ENCODE measurements around the gene COX7A2.

Gene COX7A2

DNA sequence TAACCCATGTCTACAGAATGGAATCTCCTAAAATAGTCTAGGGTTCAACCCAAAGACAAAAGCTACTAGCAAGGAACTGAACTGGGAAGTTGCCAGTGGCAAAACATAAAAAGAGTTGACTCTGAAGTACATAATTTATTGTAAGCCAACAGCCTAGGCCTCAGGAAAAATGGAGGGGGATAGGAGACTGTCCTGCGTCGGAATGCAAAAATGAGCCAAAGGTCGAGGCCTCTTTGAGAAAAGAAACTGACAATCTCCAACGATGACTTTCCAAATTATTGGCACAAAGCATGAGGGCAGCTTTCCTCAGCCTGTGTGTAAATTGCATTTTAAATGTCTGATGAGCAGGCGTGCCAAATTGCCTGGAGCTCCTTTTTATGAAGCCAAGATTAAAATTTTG, 39.9 kb downstream of the COX7A2 start:
- Mint-ChIP-seq H3K4me1 (ENCODE audit: low read depth) (peaks cover 52% of the 10 kb centered on the region), H3K27ac (no peak overlapping the region), H3K4me3 (no peak overlapping the region), H3K9me3 (no peaks in the 10 kb centered on the region), H3K27me3 (peaks cover 86% of the 10 kb centered on the region), H3K36me3 (ENCODE audit: low read depth) (no peaks in the 10 kb centered on the region)

DNA sequence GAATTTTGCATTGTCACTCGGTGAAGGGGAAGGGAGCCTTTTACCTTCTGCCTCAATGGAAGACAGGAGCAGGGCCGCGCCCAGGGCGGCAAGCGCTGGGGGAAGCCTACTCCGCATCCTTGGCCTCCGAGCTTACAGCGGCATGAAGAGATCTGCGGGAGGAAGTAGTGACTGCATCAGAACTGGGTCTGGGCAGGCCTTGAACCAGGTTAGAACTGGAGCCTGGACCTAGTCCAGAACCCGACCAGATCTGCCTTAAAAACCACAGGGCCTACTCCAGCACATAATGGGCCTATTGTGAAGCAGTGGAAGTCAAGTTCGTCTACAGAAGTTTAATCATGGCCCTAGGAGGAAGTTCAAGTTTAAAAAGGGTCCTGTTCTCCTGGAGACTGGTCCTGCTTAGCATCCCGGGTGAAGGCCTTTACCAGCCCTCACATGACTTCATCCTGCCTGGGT, 40.9 kb downstream of the COX7A2 start:
- Mint-ChIP-seq H3K4me3 (no peak overlapping the region), H3K36me3 (ENCODE audit: low read depth) (no peaks in the 10 kb centered on the region), H3K27me3 (peaks cover 80% of the 10 kb centered on the region), H3K9me3 (no peaks in the 10 kb centered on the region), H3K4me1 (ENCODE audit: low read depth) (peaks cover 42% of the 10 kb centered on the region), H3K27ac (no peak overlapping the region)

DNA sequence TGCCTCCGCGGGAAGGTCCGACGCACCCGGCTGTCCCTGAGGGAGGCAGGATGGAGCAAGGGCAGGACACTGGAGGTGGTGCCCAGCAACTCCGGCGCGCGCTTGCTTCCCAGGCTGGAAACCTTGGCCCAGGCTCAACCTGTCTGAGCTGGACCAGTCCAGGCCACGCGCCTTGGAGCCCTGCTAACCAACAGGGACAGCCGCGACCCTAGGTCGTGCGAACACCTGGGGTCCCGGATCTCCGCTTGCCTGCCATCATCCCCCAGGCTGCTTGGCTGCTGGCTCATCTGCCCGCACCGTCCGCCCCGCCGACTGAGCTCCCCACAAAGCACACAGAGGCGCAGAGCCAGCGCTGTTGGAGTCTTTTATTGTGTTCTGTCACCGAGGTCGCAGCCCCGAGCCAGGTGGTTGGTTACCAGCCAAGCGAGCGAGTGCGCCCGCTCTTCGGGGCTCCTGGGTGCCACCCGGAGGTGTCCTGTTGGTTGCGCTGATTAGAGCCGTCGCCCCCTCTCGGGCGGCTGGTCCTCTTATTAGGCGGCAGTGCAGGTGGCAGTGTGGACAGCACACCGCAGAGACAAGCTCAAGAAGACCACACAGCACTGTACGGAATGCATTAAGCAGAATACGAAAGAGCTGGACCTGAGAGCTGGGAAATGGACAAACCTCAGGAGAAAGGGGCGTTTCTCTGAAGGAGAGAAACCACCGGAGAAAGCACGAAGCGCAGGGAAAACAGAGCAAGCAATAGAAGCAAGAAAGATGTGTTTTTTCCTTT, 41.5 kb downstream of the COX7A2 start:
- H3K27ac Mint-ChIP-seq: no peak overlapping the region
- H3K9me3 Mint-ChIP-seq: no peaks in the 10 kb centered on the region
- H3K36me3 Mint-ChIP-seq (ENCODE audit: low read depth): no peaks in the 10 kb centered on the region
- peaks cover 36% of the 10 kb centered on the region for H3K4me1 Mint-ChIP-seq (ENCODE audit: low read depth)
- H3K27me3 Mint-ChIP-seq: peaks cover 74% of the 10 kb centered on the region
- H3K4me3 Mint-ChIP-seq: no peak overlapping the region

DNA sequence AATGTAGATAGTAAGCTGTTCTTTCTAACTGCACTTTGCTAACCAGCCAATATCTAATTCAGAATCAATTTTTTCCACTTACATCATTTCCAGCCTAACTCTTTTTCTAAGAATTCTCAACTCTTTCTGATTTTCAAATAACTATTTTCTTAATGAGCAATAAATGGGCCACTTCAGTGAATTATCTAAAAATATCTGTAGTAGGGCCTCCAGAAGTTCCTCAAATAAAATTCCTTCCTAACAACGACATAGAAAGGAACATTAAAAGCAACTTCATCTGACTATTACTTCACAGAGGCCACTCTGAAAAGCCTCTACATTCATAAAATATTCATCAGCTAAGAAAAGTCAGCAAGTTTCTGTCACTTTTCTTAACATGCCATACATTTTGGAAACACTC, 42.6 kb downstream of the COX7A2 start:
- no peaks in the 10 kb centered on the region for H3K36me3 Mint-ChIP-seq (ENCODE audit: low read depth)
- H3K9me3 Mint-ChIP-seq: no peaks in the 10 kb centered on the region
- H3K4me1 Mint-ChIP-seq (ENCODE audit: low read depth): peaks cover 26% of the 10 kb centered on the region
- H3K4me3 Mint-ChIP-seq: no peak overlapping the region
- peaks cover 63% of the 10 kb centered on the region for H3K27me3 Mint-ChIP-seq
- H3K27ac Mint-ChIP-seq: no peak overlapping the region

DNA sequence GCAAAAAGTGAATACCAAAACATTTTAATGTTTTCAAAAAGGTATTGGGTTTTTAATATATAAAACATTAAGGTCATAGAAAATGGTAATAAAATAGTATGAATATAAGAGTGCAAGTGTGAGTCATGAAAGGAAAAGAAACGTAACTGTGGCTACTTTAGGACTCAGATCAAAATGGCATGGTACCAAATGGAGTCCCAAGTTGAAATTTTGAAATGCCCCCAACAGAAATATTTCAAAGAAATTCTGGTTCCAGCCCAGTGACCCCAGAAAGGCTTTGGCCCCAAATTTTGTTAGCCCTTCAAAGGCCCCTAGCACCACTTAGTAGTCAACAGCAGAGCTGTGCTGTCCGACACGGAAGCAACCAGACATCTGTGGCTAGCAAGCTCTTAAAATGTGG, 43.7 kb downstream of the COX7A2 start:
- Mint-ChIP-seq H3K27ac (no peak overlapping the region), H3K27me3 (peaks cover 52% of the 10 kb centered on the region), H3K36me3 (ENCODE audit: low read depth) (no peaks in the 10 kb centered on the region), H3K9me3 (no peaks in the 10 kb centered on the region), H3K4me1 (ENCODE audit: low read depth) (peaks cover 15% of the 10 kb centered on the region), H3K4me3 (no peak overlapping the region)

DNA sequence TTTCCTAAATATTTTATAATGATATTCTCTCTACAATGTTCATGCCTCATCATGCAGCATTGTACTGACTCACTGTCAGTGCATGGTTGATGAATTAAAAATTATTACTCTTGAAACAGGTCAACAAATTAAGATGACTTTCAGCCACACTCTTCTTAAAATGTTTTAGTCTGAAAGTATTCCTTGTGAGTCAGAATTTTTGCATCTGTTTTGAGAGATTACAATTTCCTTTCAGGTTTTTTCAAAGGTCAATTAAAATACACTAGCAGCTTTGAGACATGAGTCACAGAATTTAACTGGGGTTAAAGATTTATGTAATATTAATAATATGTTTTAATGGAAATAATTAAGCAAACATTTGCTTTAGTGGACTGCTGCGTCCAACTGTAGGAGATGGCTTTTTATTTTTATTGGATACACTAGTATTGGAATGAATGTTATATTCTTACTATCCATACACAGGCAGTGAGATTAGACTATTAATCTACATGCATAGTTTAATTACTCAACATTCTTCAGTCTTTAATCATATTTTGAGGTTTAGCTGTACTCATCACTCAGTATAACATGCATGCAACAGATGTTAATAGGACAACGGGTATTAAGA, 47.4 kb downstream of the COX7A2 start:
- H3K4me3 Mint-ChIP-seq: no peak overlapping the region
- H3K4me1 Mint-ChIP-seq (ENCODE audit: low read depth): no peaks in the 10 kb centered on the region
- peaks cover 15% of the 10 kb centered on the region for H3K27me3 Mint-ChIP-seq
- no peaks in the 10 kb centered on the region for H3K36me3 Mint-ChIP-seq (ENCODE audit: low read depth)
- no peak overlapping the region for H3K27ac Mint-ChIP-seq
- H3K9me3 Mint-ChIP-seq: no peaks in the 10 kb centered on the region

DNA sequence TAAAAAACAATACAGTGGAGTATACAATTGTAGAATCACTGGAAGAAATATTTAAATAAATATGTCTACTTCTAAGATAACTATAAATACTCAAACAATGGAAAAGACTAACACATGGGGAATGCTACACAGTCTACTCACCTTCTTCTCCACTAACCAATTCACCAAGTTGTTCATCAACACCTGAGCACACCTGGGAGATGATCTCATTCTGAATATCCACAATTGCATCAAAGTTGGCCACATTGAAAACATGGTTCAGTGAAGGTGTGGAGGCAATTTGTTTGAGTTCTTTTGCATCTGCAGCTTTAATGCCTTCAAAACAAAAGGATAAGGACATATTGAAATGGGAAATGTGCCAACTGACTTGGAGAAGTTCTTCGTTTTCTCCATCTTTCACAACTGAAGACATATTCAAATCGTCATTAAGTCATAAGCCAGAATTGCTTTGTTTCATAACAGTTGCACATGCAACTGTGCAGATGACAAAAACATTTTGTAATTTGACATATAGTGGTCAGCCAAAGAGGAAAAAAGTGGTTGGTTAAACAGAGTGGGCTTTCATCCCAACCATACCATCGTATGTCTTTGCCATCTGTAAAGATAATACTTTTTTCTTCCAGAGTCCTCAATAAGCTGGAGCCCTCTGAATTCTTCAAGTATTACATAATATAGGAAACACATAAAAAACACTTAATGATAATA, 55.2 kb downstream of the COX7A2 start:
- H3K9me3 Mint-ChIP-seq: no peaks in the 10 kb centered on the region
- no peak overlapping the region for H3K4me3 Mint-ChIP-seq
- H3K27me3 Mint-ChIP-seq: peaks cover 17% of the 10 kb centered on the region
- no peak overlapping the region for H3K27ac Mint-ChIP-seq
- no peaks in the 10 kb centered on the region for H3K4me1 Mint-ChIP-seq (ENCODE audit: low read depth)
- H3K36me3 Mint-ChIP-seq (ENCODE audit: low read depth): no peaks in the 10 kb centered on the region
